ENCODE data around the gene ZNF557.
"Not testable (repeated sequence)": the region's sequence is repeated elsewhere in the genome, so short reads cannot be mapped to it uniquely, and the experiment has no call there.

Gene ZNF557

GRCh38 chr19:7069042-7069903, at the start of gene ZNF557:
ZNF557 (plus strand) TSS chr19:7069703; CDS start chr19:7075075, 5,372 bp downstream.
- DNase-seq: peak; percentile 99

DNA sequence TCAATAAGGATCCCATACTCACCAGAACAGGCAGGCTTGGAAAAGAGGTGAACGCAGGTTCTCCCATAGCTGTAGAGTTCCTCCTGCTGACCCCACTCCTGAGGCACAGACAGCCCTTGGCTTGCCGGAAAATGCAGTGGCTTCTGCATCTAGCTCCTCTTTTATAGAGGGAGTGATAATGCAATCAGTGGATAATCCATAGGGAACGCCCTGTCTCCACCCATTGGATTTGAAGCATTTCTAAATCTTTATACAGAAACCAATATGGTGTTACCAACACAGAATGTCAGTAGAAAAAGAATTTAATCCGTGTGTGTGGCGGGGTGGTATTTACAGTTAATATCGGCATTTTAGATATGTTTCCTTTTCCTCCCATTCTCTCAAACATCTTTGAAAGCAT, 48.2 kb upstream of the ZNF557 start, which contains the start of gene MBD3L2B:
Gene MBD3L2B (minus strand): TSS at position 101 of the 400 bp plus-strand sequence. CDS start 34 bp downstream, at position 67.
- not testable (repeated sequence) for DNase-seq

DNA sequence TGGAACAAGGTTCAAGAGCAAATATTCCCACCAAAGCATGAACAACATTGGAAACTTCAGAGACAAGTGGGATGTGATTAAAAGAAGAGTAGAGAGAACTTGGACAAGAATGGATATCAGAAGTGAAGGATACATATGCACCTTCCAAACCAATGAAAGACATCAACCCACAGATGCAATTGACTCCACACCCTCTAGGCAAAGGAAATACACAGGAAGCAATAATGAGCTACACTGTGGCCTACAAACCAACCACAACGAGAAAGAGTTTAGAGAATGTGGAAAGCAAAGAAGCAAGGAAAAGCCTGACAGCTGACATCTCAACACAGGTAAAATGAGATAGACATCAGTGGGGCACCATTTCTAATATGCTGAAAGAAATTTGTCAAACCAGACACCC, 40.7 kb upstream of the ZNF557 start:
- DNase-seq: not testable (repeated sequence)

DNA sequence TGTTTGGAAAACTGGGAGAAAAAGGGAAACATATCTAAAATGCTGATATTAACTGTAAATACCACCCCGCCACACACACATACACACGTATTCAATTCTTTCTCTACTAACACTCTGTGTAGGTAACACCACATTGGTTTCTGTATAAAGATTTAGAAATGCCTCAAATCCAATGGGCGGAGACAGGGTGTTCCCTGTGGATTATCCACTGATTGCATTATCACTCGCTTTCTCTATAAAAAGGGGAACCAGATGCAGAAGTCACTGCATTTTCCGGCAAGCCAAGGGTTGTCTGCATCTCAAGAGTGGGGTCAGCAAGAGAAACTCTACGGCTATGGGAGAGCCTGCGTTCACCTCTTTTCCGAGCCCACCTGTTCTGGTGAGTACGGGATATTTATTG, 39.2 kb upstream of the ZNF557 start, which contains the start of gene MBD3L5:
Gene MBD3L5 (plus strand): TSS at position 301 of the 400 bp plus-strand sequence. CDS start 34 bp downstream, at position 335.
- DNase-seq: not testable (repeated sequence)

- DNase-seq: not testable (repeated sequence)
Measured at GRCh38 chr19:7040079-7040478, 29.4 kb upstream of the ZNF557 start, which contains the start of gene MBD3L4. MBD3L4 (minus strand) TSS chr19:7040179; CDS start chr19:7040144, 35 bp downstream.

DNA sequence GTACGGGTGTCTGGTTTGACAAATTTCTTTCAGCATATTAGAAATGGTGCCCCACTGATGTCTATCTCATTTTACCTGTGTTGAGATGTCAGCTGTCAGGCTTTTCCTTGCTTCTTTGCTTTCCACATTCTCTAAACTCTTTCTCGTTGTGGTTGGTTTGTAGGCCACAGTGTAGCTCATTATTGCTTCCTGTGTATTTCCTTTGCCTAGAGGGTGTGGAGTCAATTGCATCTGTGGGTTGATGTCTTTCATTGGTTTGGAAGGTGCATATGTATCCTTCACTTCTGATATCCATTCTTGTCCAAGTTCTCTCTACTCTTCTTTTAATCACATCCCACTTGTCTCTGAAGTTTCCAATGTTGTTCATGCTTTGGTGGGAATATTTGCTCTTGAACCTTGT, 27.9 kb upstream of the ZNF557 start:
- not testable (repeated sequence) for DNase-seq

DNA sequence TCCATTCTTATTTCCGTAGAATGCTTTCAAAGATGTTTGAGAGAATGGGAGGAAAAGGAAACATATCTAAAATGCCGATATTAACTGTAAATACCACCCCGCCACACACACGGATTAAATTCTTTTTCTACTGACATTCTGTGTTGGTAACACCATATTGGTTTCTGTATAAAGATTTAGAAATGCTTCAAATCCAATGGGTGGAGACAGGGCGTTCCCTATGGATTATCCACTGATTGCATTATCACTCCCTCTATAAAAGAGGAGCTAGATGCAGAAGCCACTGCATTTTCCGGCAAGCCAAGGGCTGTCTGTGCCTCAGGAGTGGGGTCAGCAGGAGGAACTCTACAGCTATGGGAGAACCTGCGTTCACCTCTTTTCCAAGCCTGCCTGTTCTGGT, 20.5 kb upstream of the ZNF557 start, which contains the start of gene MBD3L2:
Gene MBD3L2 (plus strand): TSS at position 301 of the 400 bp plus-strand sequence. CDS start 53 bp downstream, at position 354.
- not testable (repeated sequence) for DNase-seq

DNA sequence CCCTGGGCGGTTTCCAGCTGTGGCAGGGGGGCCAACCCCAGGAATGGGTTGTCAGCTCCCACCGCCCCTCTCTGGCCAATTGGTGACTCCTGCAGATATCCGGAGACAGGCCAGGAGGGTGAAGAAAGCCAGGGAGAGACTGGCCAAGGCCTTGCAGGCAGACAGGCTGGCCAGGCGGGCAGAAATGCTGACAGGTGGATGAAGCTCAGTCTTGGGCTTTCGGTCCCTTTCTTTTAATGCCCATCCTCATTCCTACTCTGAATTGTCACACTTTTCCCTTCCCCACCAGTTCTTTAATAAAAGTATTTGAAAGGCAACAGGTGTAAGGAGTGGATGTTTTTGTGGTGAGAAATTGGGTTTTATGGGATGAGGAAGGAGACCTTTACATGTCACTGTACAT, 18.1 kb upstream of the ZNF557 start:
- DNase-seq: not testable (repeated sequence)

DNA sequence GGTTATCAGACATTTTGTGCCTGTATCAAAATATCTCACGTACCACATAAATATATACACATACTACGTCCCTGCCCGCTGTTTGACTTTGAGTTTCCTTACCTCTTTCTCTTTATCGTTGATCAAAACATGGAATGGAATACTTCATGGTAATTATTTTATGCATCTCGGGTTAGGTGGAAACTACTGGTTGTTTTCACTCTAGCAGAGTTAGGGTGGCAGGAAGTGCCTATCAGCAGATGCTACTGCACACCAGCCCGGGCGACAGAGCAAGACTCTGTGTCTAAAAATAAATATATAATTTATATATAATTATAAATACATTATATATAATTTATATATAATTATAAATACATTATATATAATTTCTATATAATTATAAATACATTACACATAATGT, 16.6 kb upstream of the ZNF557 start:
- not testable (repeated sequence) for DNase-seq

DNA sequence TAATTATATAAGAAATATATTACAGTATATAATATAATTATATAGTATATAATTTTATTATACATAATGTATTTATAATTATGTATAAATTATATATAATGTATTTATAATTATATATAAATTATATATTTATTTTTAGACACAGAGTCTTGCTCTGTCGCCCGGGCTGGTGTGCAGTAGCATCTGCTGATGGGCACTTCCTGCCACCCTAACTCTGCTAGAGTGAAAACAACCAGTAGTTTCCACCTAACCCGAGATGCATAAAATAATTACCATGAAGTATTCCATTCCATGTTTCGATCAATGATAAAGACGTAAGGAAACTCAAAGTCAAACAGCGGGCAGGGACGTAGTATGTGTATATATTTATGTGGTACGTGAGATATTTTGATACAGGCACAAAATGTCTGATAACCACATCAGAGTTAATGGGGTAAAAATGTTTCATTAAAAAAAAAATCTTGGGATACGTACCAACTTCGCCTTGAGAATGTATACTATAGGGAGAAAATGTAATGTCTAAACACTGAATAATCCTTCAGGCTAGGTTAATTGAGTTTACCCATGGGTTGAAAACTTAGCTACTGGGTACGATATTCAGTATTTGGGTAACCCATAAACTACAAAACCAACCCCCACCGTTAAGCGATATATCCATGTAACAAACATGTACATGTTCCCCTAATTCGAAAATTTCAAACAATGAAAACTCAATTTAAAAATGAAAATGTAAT, 14.7 kb upstream of the ZNF557 start:
- not testable (repeated sequence) for DNase-seq

- not testable (repeated sequence) for DNase-seq
Measured at GRCh38 chr19:7055679-7056078, 13.8 kb upstream of the ZNF557 start.

DNA sequence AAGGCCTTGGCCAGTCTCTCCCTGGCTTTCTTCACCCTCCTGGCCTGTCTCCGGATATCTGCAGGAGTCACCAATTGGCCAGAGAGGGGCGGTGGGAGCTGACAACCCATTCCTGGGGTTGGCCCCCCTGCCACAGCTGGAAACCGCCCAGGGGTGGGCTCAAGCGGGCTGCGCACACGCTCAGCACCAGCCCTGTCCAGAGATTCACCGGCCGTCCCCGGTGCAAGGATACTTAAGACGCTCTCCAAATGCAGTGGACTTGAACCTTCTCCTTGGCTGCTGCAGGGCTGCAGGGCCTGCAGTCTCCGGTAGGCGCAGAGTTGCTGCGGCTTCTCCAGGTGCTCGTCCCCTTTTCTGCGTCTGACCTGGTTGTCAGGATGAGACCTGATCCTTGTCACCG, 13.1 kb upstream of the ZNF557 start:
- DNase-seq: not testable (repeated sequence)

DNA sequence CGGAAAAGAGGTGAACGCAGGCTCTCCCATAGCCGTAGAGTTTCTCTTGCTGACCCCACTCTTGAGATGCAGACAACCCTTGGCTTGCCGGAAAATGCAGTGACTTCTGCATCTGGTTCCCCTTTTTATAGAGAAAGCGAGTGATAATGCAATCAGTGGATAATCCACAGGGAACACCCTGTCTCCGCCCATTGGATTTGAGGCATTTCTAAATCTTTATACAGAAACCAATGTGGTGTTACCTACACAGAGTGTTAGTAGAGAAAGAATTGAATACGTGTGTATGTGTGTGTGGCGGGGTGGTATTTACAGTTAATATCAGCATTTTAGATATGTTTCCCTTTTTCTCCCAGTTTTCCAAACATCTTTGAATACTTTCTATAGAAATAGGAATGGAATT, 10.9 kb upstream of the ZNF557 start, which contains the start of gene MBD3L3:
Gene MBD3L3 (minus strand): TSS at position 101 of the 400 bp plus-strand sequence. CDS start 71 bp downstream, at position 30.
- DNase-seq: not testable (repeated sequence)

- DNase-seq: not testable (repeated sequence)
Measured at GRCh38 chr19:7059977-7060376, 9.5 kb upstream of the ZNF557 start.

DNA sequence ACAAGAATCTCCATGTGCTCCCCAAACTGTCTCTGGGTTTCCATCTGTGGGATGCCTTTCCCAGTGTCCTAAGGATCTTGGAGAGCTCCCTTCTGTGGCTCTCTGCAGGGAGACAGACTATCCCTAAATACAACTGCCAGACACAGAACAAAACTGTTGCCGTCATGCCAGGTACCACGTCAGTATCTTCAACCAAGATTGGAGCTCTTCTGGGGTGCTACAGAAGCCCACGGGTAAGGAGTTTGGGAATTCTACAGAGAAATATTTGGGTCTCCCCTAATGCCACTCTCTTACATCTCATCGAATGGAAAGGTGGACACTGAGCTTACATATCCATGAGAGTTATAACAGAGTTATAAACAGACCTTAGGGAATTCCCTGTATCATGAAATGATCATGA, 6.2 kb upstream of the ZNF557 start:
- no peak for DNase-seq

DNA sequence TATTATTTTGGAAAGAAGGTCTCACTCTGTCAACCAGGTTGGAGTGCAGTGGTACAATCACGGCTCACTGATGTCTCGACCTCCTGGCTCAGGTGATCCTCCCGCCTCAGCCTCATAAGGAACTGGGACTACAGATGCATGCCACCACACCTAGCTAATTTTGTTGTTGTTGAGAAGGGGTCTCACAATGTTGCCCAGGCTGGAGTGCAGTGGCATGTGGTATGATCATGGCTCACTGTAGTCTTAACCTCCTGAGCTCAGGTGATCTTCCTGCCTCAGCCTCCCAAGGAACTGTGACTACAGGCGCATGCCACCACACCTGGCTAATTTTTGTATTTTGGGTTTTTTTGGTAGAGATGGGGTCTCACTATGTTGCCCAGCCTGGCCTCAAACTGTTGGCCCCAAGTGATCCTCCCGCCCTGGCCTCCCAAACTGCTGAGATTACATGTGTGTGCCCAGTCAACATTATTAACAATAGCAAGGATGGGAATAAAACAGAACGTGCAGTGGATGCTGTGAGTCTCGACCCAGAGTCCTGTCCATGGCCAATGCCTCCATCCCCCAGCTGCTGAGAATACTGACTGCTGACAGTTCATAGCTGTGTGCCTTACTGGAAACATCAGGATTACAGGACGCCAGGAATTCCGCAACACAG, 5.6 kb upstream of the ZNF557 start:
- DNase-seq: no peak

GRCh38 chr19:7067122-7067521, 2.4 kb upstream of the ZNF557 start:
- not testable (repeated sequence) for DNase-seq

GRCh38 chr19:7067716-7068115, 1.8 kb upstream of the ZNF557 start:
- DNase-seq: no peak

- DNase-seq: no peak
Measured at GRCh38 chr19:7068599-7068998, 904 bp upstream of the ZNF557 start.

DNA sequence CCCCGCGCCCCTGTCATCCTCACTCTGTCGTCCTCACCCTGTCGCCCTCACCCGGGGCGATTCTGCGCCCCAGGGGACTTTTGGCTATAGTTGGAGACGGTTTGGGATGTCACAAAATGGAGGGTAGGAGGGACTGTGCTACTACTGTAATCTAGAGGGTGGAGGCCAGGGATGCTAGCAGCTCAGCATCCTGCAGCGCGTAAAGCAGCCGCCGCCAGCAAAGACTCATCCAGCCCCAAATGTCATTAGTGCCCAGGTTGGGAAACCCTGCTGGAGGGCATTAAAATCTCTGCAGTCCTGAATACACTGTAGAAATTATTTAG, 362 bp downstream of the ZNF557 start:
- DNase-seq: no peak

- DNase-seq: no peak
Measured at GRCh38 chr19:7072541-7072940, 3.0 kb downstream of the ZNF557 start.

DNA sequence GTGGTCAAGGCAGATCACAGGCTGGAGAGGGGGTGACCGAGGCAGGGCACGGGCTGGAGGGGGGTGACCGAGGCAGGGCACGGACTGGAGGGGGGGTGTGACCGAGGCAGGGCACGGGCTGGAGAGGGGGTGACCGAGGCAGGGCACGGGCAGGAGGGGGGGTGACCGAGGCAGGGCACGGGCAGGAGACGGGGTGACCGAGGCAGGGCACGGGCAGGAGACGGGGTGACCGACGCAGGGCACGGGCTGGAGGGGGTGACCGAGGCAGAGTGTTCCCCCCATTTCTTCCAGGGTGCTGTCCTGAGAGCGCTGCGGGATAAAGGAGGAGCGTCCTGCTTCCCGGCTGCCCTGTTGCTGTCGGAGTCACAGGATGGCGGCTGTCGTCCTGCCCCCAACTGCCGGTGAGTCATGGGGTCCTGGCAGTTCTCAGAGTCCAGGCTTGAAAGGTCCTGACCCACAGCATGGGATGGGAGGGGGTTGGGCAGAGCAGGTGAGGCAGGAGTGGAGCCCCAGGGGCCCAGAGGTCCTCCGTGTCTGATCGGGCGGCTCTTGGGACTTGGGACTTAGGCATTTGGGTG, 5.3 kb downstream of the ZNF557 start:
- no peak for DNase-seq
